ENCODE data around the gene MRPL50.

The MRPL50 gene

DNA sequence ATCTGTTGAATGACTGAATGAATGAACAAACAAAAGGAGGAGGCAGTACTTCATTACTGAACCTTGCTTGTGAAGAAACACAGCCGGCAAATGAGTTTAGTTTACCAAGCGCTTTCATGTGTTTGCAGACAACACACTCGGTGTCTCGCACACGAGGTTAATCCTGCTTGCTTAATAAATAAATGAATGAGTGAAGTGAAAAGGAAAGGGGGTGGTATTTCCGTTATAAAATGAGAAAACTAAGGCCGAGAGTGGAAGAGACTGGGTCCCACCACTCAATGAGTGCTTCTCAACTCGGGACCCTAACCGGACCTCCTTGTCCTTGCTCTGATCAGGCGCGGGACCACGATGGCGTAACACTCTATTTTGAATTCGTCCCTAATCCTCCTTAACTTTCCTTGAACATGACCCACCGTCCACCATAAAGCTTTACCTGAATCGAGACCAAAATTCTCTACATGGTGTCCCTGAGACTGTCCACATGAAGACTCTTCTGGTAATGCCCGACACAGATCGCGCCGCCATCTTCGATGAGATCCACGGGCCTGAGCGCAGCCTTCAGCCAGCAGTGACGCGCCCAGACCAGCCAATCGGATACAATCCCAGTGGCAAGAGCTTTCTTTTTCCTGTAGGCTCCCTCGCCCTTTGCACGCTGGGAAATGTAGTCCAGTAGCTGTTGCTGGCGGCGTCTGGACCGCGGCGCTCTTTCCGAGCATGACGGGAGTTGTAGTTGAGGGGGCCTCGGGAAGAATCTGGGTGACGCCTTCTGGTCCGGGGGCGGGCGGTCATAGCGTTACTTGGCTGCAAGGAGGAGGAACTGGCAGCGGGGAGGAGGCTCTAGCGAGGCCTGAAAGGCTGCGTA lies at the start of gene MRPL50, which contains the start of gene ZNF189:
Gene MRPL50 (minus strand): TSS at position 551 of the 862 bp plus-strand sequence. CDS start 26 bp downstream, at position 525.
Gene ZNF189 (plus strand): TSS at position 784 of the 862 bp plus-strand sequence. CDS start 306 bp downstream, outside the sequence.
- peak; percentile 97 for DNase-seq

DNA sequence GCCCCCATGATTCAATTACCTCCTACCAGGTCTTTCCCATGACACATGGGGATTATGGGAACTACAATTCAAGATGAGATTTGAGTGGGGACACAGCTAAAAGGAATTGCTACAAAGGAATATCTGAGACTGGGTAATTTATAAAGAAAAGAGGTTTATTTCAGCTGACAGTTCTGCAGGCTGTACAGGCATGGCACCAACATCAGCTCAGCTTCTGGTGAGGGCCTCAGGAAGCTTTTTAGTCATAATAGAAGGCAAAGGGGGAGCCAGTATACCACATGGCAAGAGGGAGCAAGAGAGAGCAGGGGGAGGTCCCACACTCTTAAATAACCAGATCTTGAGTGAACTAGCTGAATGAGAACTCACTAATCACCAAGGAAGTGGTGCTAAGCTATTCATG lies 48.3 kb upstream of the MRPL50 start:
- no peak for DNase-seq

DNA sequence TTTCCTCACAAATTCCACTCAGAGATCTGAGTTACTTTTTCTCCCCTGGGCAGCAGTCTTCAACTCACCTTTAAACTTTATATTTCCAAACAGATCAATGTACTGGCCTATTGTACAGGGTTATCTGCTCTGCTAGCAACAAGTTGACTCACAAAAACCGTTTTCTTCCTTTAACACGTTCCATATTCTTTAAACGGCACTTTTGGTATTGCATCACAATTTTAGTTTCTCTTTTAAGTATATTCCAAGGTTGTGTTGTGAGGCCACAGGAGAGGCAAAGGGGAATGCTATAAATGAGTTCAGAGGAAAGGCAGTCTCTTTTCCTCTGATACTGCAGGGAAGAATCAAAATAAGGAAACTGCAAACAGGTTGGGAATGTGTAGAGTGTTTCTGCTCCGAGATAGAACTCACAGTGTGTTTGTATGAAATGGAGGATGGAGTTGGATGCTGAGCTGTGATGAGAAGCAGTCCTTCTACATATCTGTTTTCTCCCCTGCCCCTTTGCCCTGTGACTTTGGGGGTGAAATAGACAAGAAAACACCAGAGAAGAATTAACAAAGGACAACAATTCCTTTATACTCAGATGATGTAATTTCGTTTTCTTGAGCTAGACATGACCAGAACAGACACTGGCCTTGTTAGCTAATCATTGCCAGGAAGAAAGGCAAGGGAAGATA lies 47.1 kb upstream of the MRPL50 start:
- DNase-seq: no peak

DNA sequence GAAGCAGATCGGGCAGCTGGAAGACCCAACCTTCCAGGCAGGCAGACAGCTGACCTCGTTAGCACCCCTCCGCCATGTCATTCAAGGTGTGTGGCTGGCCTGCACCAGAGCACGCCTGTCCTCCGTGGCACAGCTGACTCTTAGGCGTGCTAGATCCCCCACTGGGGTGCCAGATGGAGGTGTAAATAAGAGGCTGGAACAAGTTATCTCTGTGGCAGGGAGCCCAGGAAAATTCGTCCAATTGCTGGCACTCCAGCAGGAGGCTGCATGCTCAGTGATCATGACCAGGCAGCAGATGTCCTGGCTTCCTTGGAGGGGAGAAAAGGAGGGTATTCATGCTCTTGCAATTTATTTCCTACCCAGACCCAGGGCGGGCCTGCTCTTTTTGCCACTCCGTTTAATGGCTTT lies 45.0 kb upstream of the MRPL50 start:
- DNase-seq: no peak

DNA sequence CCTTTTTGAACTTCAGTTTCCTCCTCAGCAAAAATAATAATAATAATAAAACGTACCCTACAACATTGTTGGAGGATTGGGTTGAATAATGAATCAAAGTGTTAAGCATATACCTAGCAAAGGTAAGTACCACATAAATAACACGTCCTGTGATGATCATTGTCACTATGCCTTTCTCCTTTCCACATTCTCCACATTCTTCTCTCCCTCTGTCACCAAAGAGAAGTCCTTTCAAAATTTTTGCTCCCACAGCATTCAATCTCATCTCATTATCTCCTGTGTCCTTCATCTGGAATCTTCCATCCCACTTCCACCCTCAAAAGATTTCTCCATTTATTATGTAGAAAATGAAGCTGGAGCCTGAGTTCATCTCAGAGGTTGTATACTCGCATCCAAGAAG lies 44.3 kb upstream of the MRPL50 start:
- DNase-seq: no peak

DNA sequence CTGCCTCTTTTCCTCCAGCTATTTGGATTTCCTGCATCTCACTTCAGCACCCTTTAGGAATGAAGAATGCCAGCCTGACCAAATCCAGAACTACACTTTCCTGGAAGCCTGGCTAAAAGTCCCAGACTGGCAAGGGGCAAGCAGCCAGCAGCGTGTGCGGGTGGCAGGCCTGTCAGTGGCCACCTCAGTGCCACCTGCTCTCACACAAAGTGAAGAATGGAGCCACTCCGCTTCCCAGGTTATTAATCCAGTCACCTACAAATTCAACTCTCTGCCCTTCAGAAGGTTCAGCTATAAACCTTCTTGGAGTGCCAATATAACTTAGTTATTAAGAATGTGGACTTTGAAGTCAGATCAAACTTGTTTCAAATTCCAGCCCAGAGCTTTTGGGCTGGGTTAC lies 43.9 kb upstream of the MRPL50 start:
- no peak for DNase-seq

DNA sequence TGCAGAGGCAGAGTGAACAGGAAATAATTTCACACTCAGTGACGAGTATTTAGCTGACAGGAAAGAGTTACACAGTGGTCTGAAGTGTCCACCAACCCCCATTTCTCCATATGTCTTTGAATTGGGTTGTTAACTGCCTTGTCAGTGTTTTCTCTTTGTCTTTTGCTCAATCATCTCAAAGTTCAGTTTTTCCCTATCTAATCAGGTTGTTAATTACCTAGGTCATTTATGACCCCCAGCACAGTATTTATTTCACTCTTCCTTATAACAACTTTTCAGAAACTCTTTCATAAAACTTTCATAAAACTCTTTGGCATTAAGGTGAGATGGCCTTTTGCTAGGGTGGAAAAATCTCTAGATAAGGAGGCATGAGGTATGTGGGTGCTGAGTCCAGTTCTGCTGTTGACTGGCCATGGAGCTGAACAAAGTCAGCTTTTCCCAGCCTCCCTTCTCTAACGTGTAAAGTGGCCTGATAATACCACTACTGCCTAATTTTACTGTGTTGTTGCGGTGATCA lies 42.4 kb upstream of the MRPL50 start:
- no peak for DNase-seq

DNA sequence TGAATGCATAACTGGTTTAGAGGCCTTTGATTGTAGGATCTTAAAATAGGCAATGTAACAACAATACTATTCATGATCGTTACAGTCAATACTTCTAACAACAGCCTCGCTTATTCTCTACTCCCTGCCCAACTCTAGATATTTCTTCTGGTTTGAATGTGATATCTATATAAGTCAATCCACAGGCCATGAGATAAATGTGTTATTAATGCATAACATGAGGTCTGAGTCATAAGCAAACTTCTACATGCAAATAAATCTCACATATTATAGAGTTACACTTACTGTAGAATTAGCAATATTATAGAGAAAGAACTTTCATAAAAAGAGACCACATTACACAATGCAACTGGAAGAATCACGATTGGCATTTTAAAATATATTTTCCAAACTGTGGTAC lies 40.1 kb upstream of the MRPL50 start:
- no peak for DNase-seq

DNA sequence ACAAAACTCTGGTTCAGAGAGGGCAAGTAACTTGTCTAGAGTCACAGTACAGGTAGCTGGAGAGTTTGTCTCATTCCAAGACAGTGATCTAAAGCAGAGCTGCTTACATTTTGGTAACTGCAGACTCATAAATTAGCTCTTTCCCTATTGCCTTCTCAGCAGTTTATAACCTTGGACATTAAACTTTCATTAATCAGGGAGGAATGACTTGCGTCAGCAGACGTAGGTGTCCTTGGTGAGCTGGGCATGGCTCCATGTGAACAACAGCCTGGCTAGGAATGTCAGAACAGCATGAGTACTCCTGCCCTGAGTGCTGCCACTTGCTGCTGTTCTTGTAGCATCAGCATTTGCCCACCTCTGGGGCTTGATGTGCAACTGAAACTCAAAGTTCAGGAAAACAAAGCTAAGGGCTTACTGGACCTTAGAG lies 39.4 kb upstream of the MRPL50 start:
- no peak for DNase-seq

DNA sequence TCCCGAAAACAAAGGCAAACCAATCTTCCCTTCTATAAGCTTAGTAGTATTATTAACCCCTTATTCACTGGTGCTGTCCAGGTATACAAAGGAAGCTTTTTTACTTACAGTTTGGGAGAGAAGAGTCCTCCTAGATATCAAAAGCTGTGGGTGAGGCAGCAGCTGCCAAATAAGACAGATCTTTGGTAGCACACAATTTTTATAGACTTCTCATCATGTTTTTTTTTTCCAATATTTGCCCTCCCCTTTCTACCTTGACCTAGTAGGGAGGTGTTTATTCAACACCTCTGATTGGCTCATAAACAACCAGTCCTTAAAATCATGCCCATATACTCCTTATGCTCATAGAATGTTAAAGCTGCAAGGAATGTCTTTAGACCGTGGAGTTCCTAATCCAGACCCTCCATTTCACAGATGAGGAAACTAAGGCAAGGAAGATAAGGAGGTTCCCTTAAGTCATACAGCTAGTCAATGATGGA lies 37.2 kb upstream of the MRPL50 start, which contains the start of gene ALDOB:
Gene ALDOB (minus strand): TSS at position 174 of the 479 bp plus-strand sequence. CDS start 4,887 bp downstream, outside the sequence.
- DNase-seq: no peak

DNA sequence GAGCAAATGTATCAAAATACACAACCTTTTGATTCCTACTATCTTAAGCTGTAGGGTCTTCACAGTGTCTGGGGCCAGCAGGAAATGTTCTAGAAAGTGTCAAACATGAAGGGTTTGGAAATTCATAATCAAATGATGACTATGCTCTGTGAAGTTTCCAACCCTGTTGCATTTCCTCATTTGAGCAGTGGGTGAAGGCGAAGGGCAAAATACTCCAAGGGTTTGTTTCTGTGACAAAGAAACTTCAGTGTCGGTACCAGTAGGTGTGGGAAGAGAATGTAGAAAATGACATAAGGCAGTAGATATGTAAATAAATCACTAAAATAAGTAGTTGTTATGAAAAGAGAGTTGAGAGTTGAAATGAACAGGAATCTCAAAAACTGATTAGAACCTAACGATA lies 36.6 kb upstream of the MRPL50 start:
- no peak for DNase-seq

DNA sequence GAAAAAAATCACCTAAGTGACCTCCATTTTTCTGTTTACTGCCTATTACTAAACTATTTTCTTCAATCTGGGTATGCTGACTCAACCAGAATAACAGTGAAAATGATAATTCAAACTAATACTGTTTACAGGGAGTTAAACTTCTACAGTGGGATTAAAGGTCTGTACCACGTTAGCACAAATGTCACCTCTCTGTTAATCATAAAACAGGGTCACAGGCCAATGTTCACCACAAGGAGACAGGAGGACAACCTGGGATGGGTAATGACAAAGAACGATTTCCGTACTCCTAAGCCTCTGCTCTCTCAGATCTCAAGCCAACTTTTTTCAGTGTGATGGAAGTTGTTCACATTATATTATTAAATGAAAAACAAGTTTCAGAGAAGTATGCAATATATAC lies 34.8 kb upstream of the MRPL50 start:
- DNase-seq: no peak

DNA sequence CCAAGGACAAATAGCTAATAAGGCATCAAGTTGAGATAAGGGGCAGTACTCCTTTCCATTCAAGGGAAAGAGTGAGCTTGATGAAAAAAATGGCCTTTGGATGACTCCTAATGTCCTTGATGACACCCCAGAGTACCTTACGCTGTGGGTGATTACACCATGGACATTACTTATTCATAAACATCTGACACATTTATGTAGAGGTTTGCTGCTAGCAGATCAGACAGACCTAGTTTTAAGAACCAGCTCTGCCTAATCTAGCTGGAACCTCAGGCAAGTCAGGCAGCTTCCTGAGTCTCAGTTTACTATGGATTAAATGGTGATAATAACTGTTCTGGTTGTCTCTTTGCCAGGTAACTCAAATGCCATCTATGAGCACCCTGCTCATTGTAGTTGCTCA lies 34.3 kb upstream of the MRPL50 start:
- DNase-seq: no peak

DNA sequence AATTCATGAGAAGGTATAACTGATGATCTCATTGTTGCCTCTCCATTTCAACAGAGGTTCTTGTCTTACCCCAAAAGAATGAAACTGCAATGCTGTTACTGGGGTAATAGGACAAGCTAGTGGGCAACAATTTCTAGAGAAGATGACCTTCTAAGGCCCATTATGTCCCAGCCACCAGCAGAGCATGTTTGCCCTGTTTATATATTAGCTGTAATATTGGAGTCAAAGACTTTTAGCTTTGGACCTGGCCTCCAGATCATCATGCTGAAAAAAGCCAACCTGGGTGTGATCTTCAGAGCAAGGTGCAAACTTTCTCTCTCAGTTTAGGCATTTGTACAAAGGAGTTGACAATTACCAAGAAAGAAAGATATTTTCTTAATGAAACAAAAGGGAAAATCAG lies 33.8 kb upstream of the MRPL50 start:
- DNase-seq: no peak

DNA sequence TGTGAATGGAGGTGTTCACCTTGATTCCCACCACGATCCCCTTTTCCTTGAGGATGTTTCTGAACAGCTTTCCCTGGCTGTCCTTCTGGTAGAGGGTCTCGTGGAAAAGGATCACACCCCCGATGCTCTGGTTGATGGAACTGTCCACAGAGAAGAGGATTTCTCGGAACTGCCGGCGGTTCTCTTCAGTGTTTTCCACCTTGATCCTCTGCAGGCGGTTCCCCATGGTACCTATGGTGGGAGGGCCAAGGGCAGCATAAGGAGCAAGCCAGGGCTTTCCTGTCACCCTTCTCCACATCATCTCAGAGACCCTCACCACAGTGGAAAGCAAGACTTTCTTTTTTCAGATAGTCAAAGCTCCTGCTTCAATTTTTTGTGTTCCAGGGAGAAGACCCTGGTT lies 31.3 kb upstream of the MRPL50 start:
- DNase-seq: no peak

DNA sequence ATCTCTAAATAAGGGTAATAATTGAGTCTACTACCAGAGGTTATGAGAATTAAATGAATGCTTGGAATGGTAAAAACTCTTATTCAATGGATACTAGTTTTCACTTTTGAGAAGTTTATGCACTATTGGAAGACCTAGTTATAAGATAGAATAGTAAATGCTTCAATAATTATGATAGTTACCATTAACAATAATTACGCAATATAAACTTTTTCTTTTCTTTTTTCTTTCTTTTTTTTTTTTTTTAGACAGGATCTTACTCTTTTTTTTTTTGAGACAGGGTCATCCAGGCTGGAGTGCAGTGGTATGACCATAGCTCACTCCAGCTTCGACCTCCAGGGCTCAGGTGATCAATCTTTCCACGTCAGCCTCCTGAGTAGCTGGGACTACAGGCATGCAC lies 30.5 kb upstream of the MRPL50 start:
- no peak for DNase-seq

DNA sequence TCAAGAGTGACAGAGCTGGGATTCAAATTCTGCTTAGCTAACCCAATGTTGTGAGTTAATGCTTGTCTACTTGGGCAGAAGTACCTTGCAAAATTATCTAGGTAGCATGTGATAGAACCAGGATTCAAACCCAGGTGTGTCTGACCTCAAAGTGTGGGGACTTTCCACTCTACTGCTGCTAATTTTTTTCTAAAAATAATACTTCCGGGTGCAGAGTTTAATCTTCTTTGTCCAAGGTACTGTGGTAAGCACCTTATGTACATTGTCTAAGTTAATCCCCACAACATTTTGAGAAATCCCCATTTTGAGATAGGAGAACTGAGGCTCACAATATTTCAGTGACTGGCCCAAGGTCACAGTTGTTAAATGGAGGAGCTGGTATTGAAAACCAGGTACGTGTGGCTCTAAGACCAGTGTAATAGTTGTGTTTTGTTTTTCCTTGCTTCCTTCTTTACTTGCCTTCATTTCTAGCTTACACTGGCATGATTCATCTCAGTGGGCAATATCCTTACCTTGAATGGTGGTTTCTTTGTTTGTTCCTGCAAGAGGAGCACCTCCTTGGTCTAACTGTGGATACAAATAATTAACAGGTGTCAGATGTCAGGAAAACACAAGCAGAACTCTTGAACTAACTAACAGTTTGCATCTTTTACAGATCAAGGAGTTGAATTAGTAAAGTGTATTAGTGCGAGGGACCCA lies 29.7 kb upstream of the MRPL50 start:
- DNase-seq: no peak

DNA sequence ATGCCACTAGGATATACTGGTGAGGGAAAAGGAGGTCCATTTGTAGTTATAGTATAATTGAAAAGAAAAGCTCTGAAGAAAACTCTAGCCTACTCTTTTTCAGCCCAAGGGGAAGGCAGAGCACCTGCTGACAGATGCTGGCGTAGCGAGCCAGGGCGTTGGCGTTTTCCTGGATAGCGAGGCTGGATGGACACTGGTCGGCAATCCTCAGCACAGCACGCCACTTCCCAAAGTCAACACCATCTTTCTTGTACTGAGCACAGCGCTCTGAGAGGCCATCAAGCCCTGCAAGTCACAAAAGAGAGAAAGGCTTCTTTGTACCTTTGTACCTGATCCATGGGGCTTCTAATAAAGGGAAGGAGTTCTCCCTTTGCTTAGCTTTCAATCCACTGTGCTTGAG lies 28.9 kb upstream of the MRPL50 start:
- no peak for DNase-seq

DNA sequence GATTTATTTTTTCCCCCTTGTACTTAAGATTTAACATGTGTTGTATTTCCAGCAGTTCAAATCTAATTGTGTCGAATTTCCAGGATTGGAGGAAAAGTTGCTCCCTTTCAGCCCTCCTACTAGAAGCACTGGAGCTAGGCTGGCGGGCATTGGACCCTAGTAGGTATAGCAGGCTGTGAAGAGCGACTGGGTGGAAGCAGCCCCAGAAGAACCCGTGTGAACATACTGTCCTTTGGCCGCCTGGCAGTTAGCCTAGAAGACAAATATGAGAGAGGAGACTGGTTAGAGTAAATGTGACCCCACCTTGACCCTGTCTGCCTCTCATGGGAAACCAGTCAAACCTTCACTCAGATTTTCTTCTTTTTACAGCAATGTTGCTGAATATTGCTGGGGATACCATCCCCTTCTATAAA lies 23.2 kb upstream of the MRPL50 start:
- DNase-seq: no peak

DNA sequence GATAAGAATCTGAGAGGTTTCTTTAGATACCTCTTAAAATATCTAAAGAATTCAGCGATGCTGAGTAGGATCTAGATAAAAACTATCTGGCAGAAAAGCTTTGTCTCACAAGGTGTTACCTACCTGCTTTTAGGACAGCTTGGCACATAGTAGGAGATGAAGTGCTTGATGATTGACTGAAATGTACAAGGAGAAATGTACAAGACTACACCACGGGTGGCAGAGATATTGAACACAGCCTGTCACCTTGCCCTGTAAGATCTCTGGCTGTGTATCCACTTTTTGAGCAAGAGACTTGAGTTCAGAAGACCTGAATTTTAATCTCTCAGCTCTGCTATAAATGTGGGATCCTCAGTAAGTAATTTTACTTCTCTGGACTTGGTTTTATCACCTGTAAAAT lies 21.4 kb upstream of the MRPL50 start:
- DNase-seq: no peak

DNA sequence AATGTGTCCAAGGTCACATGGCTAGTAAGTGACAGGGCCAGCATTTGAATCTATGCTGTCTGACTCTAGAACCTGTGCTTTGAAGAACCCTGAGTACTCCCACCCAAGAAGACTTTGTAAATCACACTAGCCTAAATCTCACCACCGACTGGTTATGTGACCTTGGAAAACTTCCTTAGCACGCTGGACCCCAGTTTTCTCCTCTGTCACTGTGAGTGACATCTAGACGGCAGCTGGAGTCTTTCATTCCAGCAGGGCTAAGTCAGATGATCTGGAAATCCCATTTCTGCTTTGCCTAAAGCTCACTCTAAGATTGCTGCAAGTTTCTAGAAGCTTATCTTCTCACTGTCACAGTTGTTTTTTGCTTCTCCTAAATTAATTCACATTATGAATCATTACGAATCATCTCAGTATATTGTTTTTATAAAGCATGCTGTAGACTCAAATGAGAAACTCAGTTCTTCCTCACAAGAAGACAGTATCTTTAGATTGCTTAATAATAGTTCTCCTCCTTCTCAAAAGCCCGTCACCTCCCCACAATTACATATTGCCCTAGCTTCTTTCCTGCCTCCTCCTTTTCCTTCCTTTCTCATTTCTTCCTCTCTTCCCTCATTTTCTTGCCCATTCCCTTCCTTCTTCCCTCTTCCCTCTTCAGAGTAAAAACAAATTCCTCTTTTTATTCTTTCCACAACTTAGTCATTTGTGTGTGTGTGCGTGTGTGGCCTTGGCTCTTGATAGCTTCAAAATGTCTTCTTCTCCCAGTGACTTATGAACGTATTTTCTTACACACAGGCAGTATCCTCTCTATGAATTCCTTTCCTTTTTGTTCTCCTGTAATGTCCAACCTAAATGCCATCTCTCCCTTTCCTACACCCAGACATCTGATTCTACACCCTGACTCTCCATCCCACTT lies 20.4 kb upstream of the MRPL50 start:
- no peak for DNase-seq

DNA sequence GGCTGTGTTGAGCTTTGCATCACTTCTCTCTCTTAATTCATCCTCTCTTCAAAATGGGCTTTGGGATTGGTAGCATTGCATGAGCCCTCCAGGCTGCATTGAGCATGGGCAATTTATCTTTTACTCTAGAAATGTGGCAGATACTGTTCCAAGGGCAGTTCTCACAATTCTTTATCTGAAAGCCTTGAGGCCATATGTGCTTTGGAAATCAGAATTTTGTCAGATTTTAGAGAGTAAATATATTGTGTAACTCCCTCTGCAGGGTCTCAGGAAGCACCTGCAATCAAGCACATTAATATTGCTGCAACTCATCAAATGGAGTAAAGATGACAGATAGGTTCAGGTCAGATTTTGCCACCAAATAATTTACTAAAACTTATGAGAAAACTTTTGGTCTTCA lies 19.6 kb upstream of the MRPL50 start:
- no peak for DNase-seq

Data from stimulated activated CD4-positive, alpha-beta T cell treated with anti-CD3 and anti-CD28 coated beads, Interleukin-15, amount 100 ng/mL, for 24 hours (primary cell).